Measurements from ENCODE around the gene PLXND1.

DNA sequence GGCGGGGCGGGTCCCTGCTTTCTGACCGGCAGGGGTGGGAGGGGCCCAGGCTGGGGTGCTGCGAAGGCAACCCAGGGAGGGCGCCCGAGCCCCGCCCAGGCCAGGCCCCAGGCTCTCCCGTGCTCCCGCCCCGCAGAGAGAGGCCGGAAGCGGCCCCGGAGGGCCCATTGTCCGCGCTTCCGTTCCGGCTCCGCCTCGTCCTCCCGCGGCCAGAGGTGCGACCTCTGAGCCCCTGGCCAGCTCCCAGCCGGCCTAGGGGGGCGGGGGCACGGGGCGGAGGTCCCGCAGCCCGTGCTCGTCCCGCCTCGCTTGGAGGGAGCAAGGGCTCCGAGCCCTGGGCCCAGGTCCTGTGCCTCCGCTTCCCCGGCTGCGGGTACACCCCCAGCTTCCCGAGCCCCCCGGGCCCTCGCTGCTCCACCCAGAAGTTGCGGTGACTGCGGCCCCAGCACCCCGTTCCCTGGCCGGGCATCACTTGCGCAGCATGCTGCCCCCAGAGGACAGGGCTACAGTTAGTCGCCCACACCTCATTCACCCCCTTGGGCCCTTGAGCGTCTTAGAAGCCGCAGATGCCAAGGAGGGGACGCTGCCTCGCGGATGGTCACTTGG is 20.4 kb upstream of the PLXND1 start:
- no peak for TF ChIP-seq POLR2AphosphoS5 (IDR thresholded peaks at IDR 0.05; ENCODE audit: borderline replicate concordance, low read depth, low read length)
- TF ChIP-seq EZH2 (IDR thresholded peaks at IDR 0.05) = no peak
